ENCODE measurements around the gene GDPGP1.
"Not testable (repeated sequence)": the region's sequence is repeated elsewhere in the genome, so short reads cannot be mapped to it uniquely, and the experiment has no call there.

Gene GDPGP1

DNA sequence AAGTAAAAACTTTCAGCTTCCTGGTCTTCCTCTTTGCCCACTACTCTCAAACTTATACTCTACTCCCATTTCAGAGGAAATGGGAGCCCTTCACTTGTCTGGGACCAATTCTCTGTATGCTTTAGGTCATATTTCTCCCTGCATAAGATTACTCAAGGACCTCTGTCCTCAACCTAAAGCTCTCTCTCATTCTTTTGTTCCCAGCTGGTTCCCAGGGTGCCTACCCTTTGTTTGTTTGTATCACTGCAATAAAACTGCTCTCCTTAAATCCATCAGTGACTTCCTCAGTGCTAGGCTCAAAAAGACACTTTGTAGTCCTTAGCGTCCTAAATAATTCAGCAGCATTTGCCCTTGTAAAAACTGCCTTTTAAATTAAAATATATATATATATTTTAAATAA, 34.4 kb downstream of the GDPGP1 start:
- H3K9me3 ChIP-seq (ENCODE audit: low read depth, low read length): no peaks in the 10 kb centered on the region
- DNase-seq (ENCODE audit: low read depth, low spot score): no peak
- H3K36me3 ChIP-seq (ENCODE audit: insufficient read depth, low read length): peaks cover 58% of the 10 kb centered on the region
- H3K4me3 ChIP-seq: peak overlapping the region; percentile 89
- H3K9ac ChIP-seq (ENCODE audit: insufficient read length): no peak overlapping the region
- H3K27ac ChIP-seq: no peak overlapping the region
- TF ChIP-seq EZH2 (IDR thresholded peaks at IDR 0.05) (no peak), FOXP2 (optimal IDR thresholded peaks at IDR 0.05; ENCODE audit: control extremely low read depth, extremely low read length, insufficient read depth) (no peak), POLR2AphosphoS5 (IDR thresholded peaks at IDR 0.05; ENCODE audit: borderline replicate concordance, low read depth, low read length) (no peak)

DNA sequence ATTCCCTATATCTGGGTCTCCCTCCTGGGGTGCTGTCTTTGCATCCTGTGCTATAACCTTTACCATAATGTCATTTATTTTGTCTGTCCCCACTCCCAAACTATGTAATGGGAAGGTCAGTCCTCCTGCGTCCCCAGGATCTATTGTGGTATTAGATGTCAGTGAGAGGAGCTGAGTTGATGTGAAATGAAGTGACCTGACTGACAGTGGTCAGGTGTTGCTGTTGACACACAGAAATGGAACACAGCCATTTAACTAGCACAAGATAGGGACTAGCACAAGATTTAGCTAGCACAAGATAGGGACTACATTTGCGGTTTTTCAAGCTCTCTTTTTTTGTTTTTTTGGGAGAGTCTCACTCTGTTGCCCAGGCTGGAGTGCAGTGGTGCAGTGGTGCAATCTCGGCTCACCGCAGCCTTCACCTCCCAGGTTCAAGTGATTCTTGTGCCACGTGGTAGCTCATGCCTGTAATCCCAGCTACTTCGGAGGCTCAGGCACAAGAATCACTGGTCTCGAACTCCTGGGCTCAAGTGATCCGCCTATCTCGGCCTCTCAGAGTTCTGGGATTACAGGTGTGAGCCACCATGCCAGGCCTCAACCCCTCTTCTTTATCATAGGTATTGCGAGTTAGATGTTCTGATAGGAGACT, 36.6 kb downstream of the GDPGP1 start:
- Histone ChIP-seq H3K27ac (no peak overlapping the region), H3K9ac (ENCODE audit: insufficient read length) (no peak overlapping the region)
- no peak for TF ChIP-seq POLR2AphosphoS5 (IDR thresholded peaks at IDR 0.05; ENCODE audit: borderline replicate concordance, low read depth, low read length)
- TF ChIP-seq FOXP2 (optimal IDR thresholded peaks at IDR 0.05; ENCODE audit: control extremely low read depth, extremely low read length, insufficient read depth): no peak
- TF ChIP-seq EZH2 (IDR thresholded peaks at IDR 0.05): no peak

DNA sequence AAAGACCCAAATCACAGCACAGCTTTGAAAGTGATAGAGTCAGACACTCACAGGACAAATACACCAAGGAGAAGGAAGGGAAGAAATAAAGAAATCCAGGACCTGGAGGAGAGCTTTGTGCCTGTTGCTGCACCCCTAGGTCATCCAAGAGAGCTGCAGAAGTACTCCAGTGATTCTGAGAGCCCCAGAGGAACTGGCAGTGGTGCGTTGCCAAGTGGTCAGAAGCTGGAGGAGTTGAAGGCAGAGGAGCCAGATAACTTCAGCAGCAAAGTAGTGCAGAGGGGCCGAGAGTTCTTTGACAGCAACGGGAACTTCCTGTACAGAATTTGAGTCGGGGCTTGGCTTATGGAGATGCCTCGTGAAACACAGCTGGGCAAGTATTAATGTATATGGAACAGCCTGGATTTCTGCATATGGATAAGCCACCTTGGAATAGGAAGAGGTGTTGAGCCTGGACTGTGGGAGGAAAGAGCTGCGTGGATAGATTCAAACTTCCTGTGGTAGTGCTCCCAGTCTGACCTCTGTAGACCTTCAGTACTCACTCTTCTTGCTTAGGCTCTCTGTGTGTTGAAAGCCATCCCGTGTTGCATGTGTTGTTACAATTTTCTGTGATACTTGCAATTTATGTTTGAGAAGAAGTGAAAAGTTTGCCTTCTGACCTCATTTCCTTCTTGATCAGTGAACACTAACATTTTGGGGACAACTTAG, 37.6 kb downstream of the GDPGP1 start:
- DNase-seq (ENCODE audit: low read depth, low spot score): no peak
- TF ChIP-seq FOXP2 (optimal IDR thresholded peaks at IDR 0.05; ENCODE audit: control extremely low read depth, extremely low read length, insufficient read depth): no peak
- no peak for TF ChIP-seq EZH2 (IDR thresholded peaks at IDR 0.05)
- no peak for TF ChIP-seq POLR2AphosphoS5 (IDR thresholded peaks at IDR 0.05; ENCODE audit: borderline replicate concordance, low read depth, low read length)
- Histone ChIP-seq H3K9ac (ENCODE audit: insufficient read length) (no peak overlapping the region), H3K9me3 (ENCODE audit: low read depth, low read length) (no peaks in the 10 kb centered on the region), H3K27ac (no peak overlapping the region), H3K36me3 (ENCODE audit: insufficient read depth, low read length) (peaks cover 63% of the 10 kb centered on the region), H3K4me3 (no peak overlapping the region)

More for the DNA sequence above, 36.6 kb downstream of the GDPGP1 start:
- no peak overlapping the region for H3K4me3 ChIP-seq
- peaks cover 62% of the 10 kb centered on the region for H3K36me3 ChIP-seq (ENCODE audit: insufficient read depth, low read length)
- no peak for DNase-seq (ENCODE audit: low read depth, low spot score)
- no peaks in the 10 kb centered on the region for H3K9me3 ChIP-seq (ENCODE audit: low read depth, low read length)

DNA sequence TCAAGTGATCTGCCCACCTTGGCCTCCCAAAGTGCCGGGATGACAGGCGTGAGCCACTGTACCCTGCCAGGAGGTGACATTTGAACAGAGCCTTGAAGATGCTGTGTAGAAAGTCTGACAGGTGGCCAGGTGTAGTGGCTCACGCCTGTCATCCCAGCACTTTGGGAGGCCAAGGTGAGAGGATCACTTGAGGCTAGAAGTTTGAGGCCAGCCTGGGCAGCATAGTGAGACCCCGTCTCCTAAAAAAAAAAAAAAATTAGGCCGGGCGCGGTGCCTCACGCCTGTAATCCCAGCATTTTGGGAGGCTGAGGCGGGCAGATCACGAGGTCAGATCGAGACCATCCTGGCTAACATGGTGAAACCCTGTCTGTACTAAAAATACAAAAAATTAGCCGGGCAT, 44.5 kb downstream of the GDPGP1 start:
- not testable (repeated sequence) for DNase-seq (ENCODE audit: low read depth, low spot score)

DNA sequence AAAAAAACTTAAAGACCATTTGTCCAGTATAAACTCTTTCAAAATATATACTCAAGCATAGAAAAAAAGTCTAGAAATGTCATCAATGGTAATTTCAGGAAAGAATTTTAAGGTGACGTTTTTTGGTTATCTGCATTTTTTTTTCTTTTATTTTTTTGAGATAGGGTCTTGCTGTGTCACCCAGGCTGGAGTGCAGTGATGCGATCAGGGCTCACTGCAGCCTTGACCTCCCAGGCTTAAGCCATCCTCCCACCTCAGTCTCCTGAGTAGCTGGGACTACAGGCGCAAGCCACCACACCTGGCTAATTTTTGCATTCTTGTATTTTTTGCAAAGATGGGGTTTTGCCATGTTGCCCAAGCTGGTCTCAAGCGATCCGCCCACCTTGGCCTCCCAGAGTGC, 46.7 kb downstream of the GDPGP1 start:
- not testable (repeated sequence) for H3K36me3 ChIP-seq (ENCODE audit: insufficient read depth, low read length); H3K27ac ChIP-seq; H3K9me3 ChIP-seq (ENCODE audit: low read depth, low read length); H3K9ac ChIP-seq (ENCODE audit: insufficient read length); DNase-seq (ENCODE audit: low read depth, low spot score); H3K4me3 ChIP-seq

More for the DNA sequence above, 44.5 kb downstream of the GDPGP1 start:
- not testable (repeated sequence) for H3K36me3 ChIP-seq (ENCODE audit: insufficient read depth, low read length); H3K9me3 ChIP-seq (ENCODE audit: low read depth, low read length); H3K4me3 ChIP-seq; H3K27ac ChIP-seq; H3K9ac ChIP-seq (ENCODE audit: insufficient read length)

DNA sequence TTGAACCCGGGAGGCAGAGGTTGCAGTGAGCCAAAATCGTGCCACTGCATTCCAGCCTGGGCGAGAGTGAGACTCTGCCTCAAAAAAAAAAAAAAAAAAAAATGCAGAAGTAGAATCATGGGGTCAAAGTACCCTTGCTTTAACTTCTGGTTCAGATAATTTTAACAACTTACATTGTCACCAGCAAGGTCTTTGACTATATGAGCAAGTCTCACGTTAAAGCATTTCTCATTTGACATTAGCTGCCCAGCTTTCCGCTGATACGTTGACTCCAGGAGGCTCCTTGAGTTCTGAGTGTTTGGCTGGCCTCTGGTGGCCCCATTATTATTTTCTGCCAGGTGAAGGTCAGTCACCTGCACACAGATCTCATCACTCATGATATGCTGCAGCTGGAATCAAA, 47.6 kb downstream of the GDPGP1 start:
- not testable (repeated sequence) for H3K4me3 ChIP-seq; H3K9ac ChIP-seq (ENCODE audit: insufficient read length); DNase-seq (ENCODE audit: low read depth, low spot score); H3K36me3 ChIP-seq (ENCODE audit: insufficient read depth, low read length); H3K9me3 ChIP-seq (ENCODE audit: low read depth, low read length)
- H3K27ac ChIP-seq: peak overlapping the region; percentile 36; the same call in 1 of the 2 replicates

DNA sequence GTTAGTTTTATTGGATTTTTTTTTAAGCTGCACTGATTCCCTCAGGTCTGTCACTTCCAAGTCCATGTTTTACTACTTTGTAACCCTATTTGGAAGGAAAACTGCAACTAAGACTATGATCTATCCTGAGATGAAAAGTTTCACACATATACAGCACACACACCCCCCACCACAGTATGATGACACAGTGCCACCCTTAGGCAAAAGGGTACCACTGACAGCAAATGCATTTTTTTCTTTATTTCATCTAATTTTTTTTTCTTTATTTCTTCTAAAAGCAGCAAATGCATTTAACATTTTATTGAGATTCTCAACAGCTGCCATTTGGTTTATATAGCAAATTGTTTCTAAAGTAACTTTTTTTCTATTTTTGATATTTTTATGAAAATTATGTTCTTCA, 52.7 kb downstream of the GDPGP1 start:
- H3K9me3 ChIP-seq (ENCODE audit: low read depth, low read length): no peaks in the 10 kb centered on the region
- H3K27ac ChIP-seq: no peak overlapping the region
- no peak overlapping the region for H3K9ac ChIP-seq (ENCODE audit: insufficient read length)
- no peak overlapping the region for H3K4me3 ChIP-seq
- no peaks in the 10 kb centered on the region for H3K36me3 ChIP-seq (ENCODE audit: insufficient read depth, low read length)
- no peak for DNase-seq (ENCODE audit: low read depth, low spot score)
- TF ChIP-seq FOXP2 (optimal IDR thresholded peaks at IDR 0.05; ENCODE audit: control extremely low read depth, extremely low read length, insufficient read depth): no peak
- no peak for TF ChIP-seq POLR2AphosphoS5 (IDR thresholded peaks at IDR 0.05; ENCODE audit: borderline replicate concordance, low read depth, low read length)
- no peak for TF ChIP-seq EZH2 (IDR thresholded peaks at IDR 0.05)

DNA sequence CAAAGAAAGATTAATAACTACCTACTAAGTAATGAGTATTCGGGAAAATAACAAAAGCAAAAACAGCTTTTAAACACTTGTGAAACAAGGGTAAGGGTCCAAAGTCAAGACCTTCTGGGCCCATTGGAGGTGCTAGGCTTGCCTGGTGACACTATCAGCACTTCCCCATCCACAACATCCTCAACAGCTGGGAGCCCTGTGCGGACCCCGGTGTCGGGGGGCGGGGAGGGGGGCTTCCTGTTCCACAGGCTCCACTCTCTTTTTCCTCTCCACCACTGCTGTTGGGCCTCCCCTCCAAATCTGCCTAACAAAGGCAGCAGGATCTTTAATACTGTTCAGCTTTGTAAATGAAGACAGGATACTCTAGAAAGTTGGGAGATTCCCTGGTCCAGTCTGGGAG, 53.1 kb downstream of the GDPGP1 start:
- H3K9ac ChIP-seq (ENCODE audit: insufficient read length): no peak overlapping the region
- H3K36me3 ChIP-seq (ENCODE audit: insufficient read depth, low read length): no peaks in the 10 kb centered on the region
- no peaks in the 10 kb centered on the region for H3K9me3 ChIP-seq (ENCODE audit: low read depth, low read length)
- H3K27ac ChIP-seq: no peak overlapping the region
- TF ChIP-seq FOXP2 (optimal IDR thresholded peaks at IDR 0.05; ENCODE audit: control extremely low read depth, extremely low read length, insufficient read depth) (no peak), EZH2 (IDR thresholded peaks at IDR 0.05) (no peak), POLR2AphosphoS5 (IDR thresholded peaks at IDR 0.05; ENCODE audit: borderline replicate concordance, low read depth, low read length) (no peak)
- DNase-seq (ENCODE audit: low read depth, low spot score): no peak
- H3K4me3 ChIP-seq: no peak overlapping the region

DNA sequence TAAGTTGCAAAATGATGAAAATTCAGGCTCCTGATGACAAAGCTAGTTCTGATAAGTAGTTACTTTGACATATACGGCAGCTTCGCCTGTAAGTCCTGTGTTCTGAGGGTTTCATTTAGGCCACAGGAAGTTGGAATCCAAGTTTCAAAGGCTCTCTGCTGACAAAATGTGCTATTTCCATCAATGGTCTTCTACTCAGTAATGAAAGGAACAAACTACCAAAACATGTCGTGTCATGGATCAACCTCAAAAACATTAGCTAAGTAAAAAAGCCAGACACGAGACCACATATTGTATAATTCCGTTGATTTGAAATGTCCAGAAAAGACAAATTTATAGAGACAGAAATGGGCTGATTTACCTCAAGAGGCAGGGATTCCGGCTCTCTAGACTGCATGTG, 53.9 kb downstream of the GDPGP1 start:
- Histone ChIP-seq H3K36me3 (ENCODE audit: insufficient read depth, low read length) (no peaks in the 10 kb centered on the region), H3K27ac (no peak overlapping the region), H3K9ac (ENCODE audit: insufficient read length) (no peak overlapping the region), H3K9me3 (ENCODE audit: low read depth, low read length) (no peaks in the 10 kb centered on the region), H3K4me3 (no peak overlapping the region)
- no peak for DNase-seq (ENCODE audit: low read depth, low spot score)
- TF ChIP-seq FOXP2 (optimal IDR thresholded peaks at IDR 0.05; ENCODE audit: control extremely low read depth, extremely low read length, insufficient read depth): no peak
- TF ChIP-seq EZH2 (IDR thresholded peaks at IDR 0.05): no peak
- TF ChIP-seq POLR2AphosphoS5 (IDR thresholded peaks at IDR 0.05; ENCODE audit: borderline replicate concordance, low read depth, low read length): no peak
